ENCODE data around the gene RIMKLA. TPM values are rescaled to one million over a fixed set of nuclear protein-coding genes. Genes with fewer than 3 reads are reported as not detected.

The RIMKLA gene
- total and polyA plus RNA-seq, 2 of the 13 experiments (the other 11 are each of a cell fraction or from before 2014, with no cell fraction given): 2.5 to 3.8 TPM

GRCh38 chr1:42340901-42341300, 39.7 kb upstream of the RIMKLA start:
- Histone ChIP-seq H3K27ac (ENCODE audit: extremely low read length, insufficient read depth, low read length) (no peak overlapping the region), H3K9me3 (ENCODE audit: low read length) (no peaks in the 10 kb centered on the region), H3K79me2 (ENCODE audit: insufficient read depth, low read length) (no peaks in the 10 kb centered on the region), H2AFZ (ENCODE audit: low read length) (no peak overlapping the region), H3K4me3 (replicated peaks in 1 of 3; ENCODE audit: insufficient read depth in 1 of 3, low read depth in 2 of 3, low read length in 3 of 3) (no peak overlapping the region), H3K9ac (ENCODE audit: insufficient read depth, low read depth, low read length) (no peak overlapping the region), H3K27me3 (ENCODE audit: control insufficient read depth in 1 of 2, insufficient read depth in 2 of 2, low read length in 2 of 2) (0 out of 5 replicates have a peak, but pooled peaks cover 0 to 7% of the 10 kb centered on the region in 2 experiments), H3K4me1 (ENCODE audit: insufficient read depth, low read length) (peaks cover 48% of the 10 kb centered on the region), H4K20me1 (ENCODE audit: insufficient read depth, low read length) (no peaks in the 10 kb centered on the region), H3K36me3 (replicated peaks in 1 of 2; ENCODE audit: control insufficient read depth in 1 of 2, insufficient read depth in 2 of 2, low read length in 2 of 2) (no peaks in the 10 kb centered on the region), H3K4me2 (ENCODE audit: low read depth, low read length) (peak overlapping the region; percentile 50)
- 36% methylated on average over 1 of the region's 1 CpG for WGBS (ENCODE audit: low lambda C conversion rate)
- no peak for DNase-seq (ENCODE audit: low spot score)
- POLR2A ChIA-PET: no interaction called here
- no peak for FAIRE-seq
- no TSS peak for BruUV-seq (replicated peaks)
- no peak for TF ChIP-seq ZBTB7B (CRISPR knock-in tag; IDR thresholded peaks at IDR 0.05)
- TF ChIP-seq KLF13 (CRISPR knock-in tag; IDR thresholded peaks at IDR 0.05): no peak
- TF ChIP-seq HIVEP1 (CRISPR knock-in tag; IDR thresholded peaks at IDR 0.05): no peak
- TF ChIP-seq TCF7L2 (IDR thresholded peaks at IDR 0.05; ENCODE audit: low read depth, low read length): no peak
- no peak for TF ChIP-seq ZFAT (CRISPR knock-in tag; conservative IDR thresholded peaks at IDR 0.05)
- no peak for TF ChIP-seq CBFB (CRISPR knock-in tag; IDR thresholded peaks at IDR 0.05)
- no peak for TF ChIP-seq ETV6 (CRISPR knock-in tag; conservative IDR thresholded peaks at IDR 0.05)
- no peak for TF ChIP-seq ZNF619 (CRISPR knock-in tag; IDR thresholded peaks at IDR 0.05)
- TF ChIP-seq ZFP82 (CRISPR knock-in tag; IDR thresholded peaks at IDR 0.05; ENCODE audit: borderline replicate concordance): no peak
- TF ChIP-seq MYPOP (CRISPR knock-in tag; IDR thresholded peaks at IDR 0.05): no peak
- TF ChIP-seq ZNF569 (CRISPR knock-in tag; IDR thresholded peaks at IDR 0.05; ENCODE audit: borderline replicate concordance): no peak
- TF ChIP-seq NCOR1 (IDR thresholded peaks at IDR 0.05; ENCODE audit: borderline replicate concordance, low read length): no peak
- TF ChIP-seq ZBTB46 (CRISPR knock-in tag; IDR thresholded peaks at IDR 0.05; ENCODE audit: borderline replicate concordance): no peak
- no peak for TF ChIP-seq HMG20B (CRISPR knock-in tag; conservative IDR thresholded peaks at IDR 0.05)
- TF ChIP-seq ZBTB4 (CRISPR knock-in tag; IDR thresholded peaks at IDR 0.05; ENCODE audit: borderline replicate concordance): no peak
- no peak for TF ChIP-seq ZNF772 (CRISPR knock-in tag; IDR thresholded peaks at IDR 0.05)
- no peak for TF ChIP-seq NAIF1 (CRISPR knock-in tag; IDR thresholded peaks at IDR 0.05; ENCODE audit: borderline replicate concordance)
- TF ChIP-seq ELF4 (CRISPR knock-in tag; IDR thresholded peaks at IDR 0.05; ENCODE audit: borderline replicate concordance): no peak
- CTCF ChIA-PET (ENCODE audit: low intra/inter-chr PET ratio, low total read pairs): no interaction called here
- in situ Hi-C loops (cut with HindIII; ENCODE audit: extremely low pct_ligation_motif_present, low pct_unique_long_range_greater_than_20kb): loop anchor here (25.0 kb wide), 1 partner anchor 396 kb away; the partner anchor contains the start of gene CLDN19
- intact Hi-C loops (cut with micrococcal nuclease; ENCODE audit: unreplicated experiment): no loop called here
- ATAC-seq: no peak

All from HepG2 (cell line).